Type B pancreatic cell (in vitro differentiated cells): ENCODE measurements around the gene AIM2. TPM values are rescaled to one million over a fixed set of nuclear protein-coding genes. Genes with fewer than 3 reads are reported as not detected.

Source experiments
- DNase-seq: peaks from one replicate; pipeline ENCODE4 v3.0.0; 2021; ENCODE audit warnings: mixed read lengths; ENCODE audit not compliant: unreplicated experiment; ENCODE audit errors: extremely low spot score
- H3K27ac Mint-ChIP-seq: 2 replicates; pipeline ENCODE4 v1.8.0; 2021; ENCODE audit warnings: mild to moderate bottlenecking, mixed read lengths
- H3K27me3 Mint-ChIP-seq: 2 replicates; pipeline ENCODE4 v1.8.0; 2021; ENCODE audit warnings: mixed read lengths
- H3K36me3 Mint-ChIP-seq: 2 replicates; pipeline ENCODE4 v1.8.0; 2021; ENCODE audit warnings: mixed read lengths
- H3K4me1 Mint-ChIP-seq: one replicate; pipeline ENCODE4 v1.8.0; 2021; ENCODE audit warnings: mixed read lengths; ENCODE audit not compliant: unreplicated experiment
- H3K4me3 Mint-ChIP-seq: 2 replicates; pipeline ENCODE4 v1.8.0; 2021; ENCODE audit warnings: mild to moderate bottlenecking, mixed read lengths
- H3K9me3 Mint-ChIP-seq: 2 replicates; pipeline ENCODE4 v1.8.0; 2021; ENCODE audit warnings: mixed read lengths
- long read RNA-seq: library from polyadenylated mRNA; unstranded; transcript quantifications from one replicate; pipeline ENCODE4 v2.0.0, GENCODE V29; 2020
- total RNA-seq: library from RNA; stranded (reverse); gene quantifications from 2 replicates; pipeline ENCODE4 v1.2.1, GENCODE V29; 2021; ENCODE audit warnings: low replicate concordance
- TF ChIP-seq, protein P1 (sequence below): fragments of 200-600 bp; sonication (generic); conservative IDR thresholded peaks from 2 replicates; pipeline ENCODE4 v1.5.0; 2021; ENCODE audit warnings: antibody characterized with exemption, mild to moderate bottlenecking

The AIM2 gene, protein sequence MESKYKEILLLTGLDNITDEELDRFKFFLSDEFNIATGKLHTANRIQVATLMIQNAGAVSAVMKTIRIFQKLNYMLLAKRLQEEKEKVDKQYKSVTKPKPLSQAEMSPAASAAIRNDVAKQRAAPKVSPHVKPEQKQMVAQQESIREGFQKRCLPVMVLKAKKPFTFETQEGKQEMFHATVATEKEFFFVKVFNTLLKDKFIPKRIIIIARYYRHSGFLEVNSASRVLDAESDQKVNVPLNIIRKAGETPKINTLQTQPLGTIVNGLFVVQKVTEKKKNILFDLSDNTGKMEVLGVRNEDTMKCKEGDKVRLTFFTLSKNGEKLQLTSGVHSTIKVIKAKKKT
- total RNA-seq, result 0.40 and 1.0 TPM in 2 replicates
- long read RNA-seq, partial matches to known transcripts, result 1 of 2 reads
- long read RNA-seq, other reads (novel, unspliced or antisense), result 1 of 2 reads

DNA sequence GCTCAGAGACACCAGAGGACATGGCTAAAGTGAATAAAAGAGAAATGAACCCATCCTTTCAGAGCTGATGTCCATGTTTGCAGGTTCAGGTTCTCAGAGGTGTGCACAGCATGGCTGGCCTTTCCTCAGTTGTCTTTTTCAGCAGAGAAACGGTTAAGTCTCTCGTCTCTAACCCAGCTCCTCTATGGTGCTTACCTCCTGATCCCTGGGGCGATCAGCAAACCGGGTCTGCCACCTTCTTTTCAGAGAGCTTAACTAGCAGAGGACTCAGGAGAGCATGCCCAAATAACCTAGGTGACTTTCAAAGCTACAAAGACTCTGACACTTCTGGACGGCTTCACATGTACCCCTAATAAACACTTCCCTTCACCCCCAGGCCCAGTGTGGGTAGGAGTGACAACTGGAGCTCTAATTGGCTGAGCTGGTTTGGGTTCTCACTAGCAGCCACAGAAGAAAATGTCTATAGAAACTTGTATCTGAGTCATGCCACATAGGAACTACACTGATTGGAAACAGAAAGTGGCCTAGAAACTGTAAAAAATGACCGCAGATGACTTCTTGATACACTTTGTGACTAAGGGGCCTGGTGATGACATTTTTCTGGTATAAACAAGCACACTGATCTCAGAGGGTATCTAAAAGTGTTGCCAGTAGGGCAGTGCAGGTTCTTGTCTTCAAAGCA lies at the start of gene AIM2:
AIM2 (minus strand) TSS at position 329 of the 682 bp plus-strand sequence. CDS start 3,267 bp downstream, outside the sequence.
- Mint-ChIP-seq H3K27ac (no peak within 1 kb of the TSS), H3K36me3 (no peaks in the 10 kb centered on the region), H3K4me1 (no peaks in the 10 kb centered on the region), H3K4me3 (no peak within 1 kb of the TSS), H3K9me3 (no peaks in the 10 kb centered on the region), H3K27me3 (peaks cover 4% of the 10 kb centered on the region)
- TF ChIP-seq, protein P1, sequence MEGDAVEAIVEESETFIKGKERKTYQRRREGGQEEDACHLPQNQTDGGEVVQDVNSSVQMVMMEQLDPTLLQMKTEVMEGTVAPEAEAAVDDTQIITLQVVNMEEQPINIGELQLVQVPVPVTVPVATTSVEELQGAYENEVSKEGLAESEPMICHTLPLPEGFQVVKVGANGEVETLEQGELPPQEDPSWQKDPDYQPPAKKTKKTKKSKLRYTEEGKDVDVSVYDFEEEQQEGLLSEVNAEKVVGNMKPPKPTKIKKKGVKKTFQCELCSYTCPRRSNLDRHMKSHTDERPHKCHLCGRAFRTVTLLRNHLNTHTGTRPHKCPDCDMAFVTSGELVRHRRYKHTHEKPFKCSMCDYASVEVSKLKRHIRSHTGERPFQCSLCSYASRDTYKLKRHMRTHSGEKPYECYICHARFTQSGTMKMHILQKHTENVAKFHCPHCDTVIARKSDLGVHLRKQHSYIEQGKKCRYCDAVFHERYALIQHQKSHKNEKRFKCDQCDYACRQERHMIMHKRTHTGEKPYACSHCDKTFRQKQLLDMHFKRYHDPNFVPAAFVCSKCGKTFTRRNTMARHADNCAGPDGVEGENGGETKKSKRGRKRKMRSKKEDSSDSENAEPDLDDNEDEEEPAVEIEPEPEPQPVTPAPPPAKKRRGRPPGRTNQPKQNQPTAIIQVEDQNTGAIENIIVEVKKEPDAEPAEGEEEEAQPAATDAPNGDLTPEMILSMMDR, result no peak
- no peak for DNase-seq

DNA sequence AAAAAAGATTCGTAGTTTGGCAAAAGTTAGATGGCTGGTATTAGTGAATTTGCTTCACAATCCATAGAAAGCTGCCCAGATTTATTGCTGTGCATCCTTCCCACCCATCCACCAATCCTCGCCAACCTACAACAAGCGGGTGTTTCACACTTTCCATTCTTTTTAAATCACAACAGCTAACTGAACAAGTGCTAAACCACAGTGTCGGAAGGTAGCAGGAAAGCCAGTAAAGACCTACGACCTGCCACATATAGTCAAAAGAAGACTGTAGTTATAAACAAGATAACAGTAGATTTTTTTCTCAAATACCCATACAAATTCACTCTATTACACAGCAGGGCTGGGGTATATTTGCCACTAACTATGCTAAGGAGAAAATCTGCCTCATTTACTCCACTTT lies 47.0 kb upstream of the AIM2 start:
- Mint-ChIP-seq H3K9me3 (no peaks in the 10 kb centered on the region), H3K4me1 (no peaks in the 10 kb centered on the region), H3K4me3 (no peak overlapping the region)

DNA sequence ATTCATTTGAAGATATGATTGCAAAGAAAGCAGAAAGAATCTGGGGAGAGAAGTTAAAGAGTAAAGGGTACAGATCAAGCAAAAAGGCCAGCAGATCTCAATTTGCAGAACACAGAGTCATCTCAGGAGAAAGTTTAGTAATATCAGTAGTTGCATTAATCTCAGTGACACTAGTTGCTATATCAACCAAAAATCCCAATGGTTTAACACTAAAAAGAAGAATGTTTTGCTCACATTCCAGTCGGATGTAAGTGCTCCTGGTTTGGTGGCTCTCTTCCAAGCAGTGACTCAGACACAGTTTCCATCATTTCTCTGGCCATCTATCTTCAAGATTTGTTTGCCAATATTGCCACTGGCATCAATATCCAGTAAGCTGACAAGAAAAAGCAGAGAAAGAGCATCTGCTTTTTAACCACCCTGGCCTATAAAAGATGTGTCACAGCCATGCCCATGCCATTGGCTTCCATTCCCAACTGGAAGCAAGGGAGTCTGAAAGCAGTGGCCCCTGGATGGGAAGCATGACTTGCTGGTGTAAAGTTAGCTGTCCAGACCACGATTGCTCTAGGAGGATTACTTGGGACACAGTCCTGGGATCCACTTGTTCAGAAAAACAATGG lies 45.5 kb upstream of the AIM2 start:
- TF ChIP-seq, protein P1, result no peak

More for the DNA sequence above, 47.0 kb upstream of the AIM2 start:
- Mint-ChIP-seq H3K36me3 (no peaks in the 10 kb centered on the region), H3K27ac (no peak overlapping the region), H3K27me3 (no peaks in the 10 kb centered on the region)
- no peak for DNase-seq
- TF ChIP-seq, protein P1, result no peak

DNA sequence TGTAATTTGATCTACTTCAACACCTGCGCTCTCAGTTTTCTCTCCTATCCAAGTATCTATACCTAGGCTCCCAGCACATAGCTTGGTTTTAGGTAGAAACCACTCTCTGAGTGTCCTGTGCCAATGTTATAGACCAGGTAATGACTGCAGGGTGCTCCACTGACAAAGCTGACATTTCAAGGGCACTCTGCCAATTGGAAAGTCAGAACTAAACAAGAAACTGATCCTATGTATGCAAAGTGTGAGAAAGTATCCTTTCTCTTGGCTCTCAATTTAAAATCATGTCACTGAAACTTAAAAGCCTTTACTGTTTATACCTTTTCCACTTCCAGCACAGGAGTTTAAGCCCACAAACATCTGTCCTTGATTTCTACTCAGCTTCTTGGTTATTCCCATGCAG lies 45.0 kb upstream of the AIM2 start:
- Mint-ChIP-seq H3K4me1 (no peaks in the 10 kb centered on the region), H3K27ac (no peak overlapping the region), H3K9me3 (no peaks in the 10 kb centered on the region), H3K4me3 (no peak overlapping the region), H3K36me3 (no peaks in the 10 kb centered on the region), H3K27me3 (no peaks in the 10 kb centered on the region)
- TF ChIP-seq, protein P1, result no peak
- DNase-seq, result no peak

More for the DNA sequence above, 45.5 kb upstream of the AIM2 start:
- Mint-ChIP-seq H3K4me1 (no peaks in the 10 kb centered on the region), H3K9me3 (no peaks in the 10 kb centered on the region), H3K27ac (no peak overlapping the region), H3K36me3 (no peaks in the 10 kb centered on the region), H3K27me3 (no peaks in the 10 kb centered on the region), H3K4me3 (no peak overlapping the region)
- no peak for DNase-seq

DNA sequence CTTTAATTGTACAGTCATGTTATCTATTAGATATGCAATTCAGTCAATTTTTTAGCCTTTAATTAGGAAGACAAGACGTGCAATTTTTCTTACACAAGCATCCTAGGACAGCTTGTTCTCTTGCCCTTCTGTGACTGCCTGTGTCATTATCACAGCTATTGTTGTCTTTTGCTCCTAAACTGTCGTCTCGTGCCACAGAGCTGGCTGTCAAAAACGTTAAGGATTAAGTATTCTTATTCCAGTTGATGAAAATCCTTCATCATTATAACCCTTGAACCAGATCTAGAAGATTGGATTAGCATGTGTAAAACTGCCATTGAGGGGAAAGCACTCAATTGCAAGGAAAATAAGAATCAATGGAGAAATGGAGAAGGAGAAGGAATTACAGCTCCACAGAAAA lies 43.8 kb upstream of the AIM2 start:
- Mint-ChIP-seq H3K27ac (no peak overlapping the region), H3K4me1 (no peaks in the 10 kb centered on the region), H3K27me3 (no peaks in the 10 kb centered on the region), H3K4me3 (no peak overlapping the region), H3K9me3 (no peaks in the 10 kb centered on the region), H3K36me3 (no peaks in the 10 kb centered on the region)
- TF ChIP-seq, protein P1, result no peak
- no peak for DNase-seq
